ENCODE results near the gene MICOS13. TPM values are rescaled to one million over a fixed set of nuclear protein-coding genes. Genes with fewer than 3 reads are reported as not detected.

Gene MICOS13
- polyA plus RNA-seq, 1 of the 3 experiments (the other 2 are of a cell fraction), result 112 TPM

DNA sequence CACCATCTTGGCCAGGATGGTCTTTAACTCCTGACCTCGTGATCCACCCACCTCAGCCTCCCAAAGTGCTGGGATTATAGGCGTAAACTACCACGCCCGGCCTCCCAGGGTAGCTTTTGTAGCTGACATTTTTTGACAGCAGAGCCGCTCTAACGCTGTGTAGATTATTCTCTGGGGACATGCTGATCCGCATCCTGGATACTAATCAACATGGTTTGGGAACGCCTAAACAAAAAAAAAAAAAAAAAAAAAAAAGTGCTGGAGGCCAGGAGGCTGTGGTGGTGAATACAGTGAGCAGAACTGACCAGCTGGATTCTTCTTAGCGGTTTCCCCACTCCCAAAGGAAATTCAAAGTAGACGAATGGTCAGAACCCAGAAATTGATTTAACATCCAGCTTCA is 34.5 kb upstream of the MICOS13 start (continued):
- TF ChIP-seq FOXM1 (IDR thresholded peaks at IDR 0.05; ENCODE audit: low read depth) (no peak), SIN3A (IDR thresholded peaks at IDR 0.05; ENCODE audit: borderline replicate concordance, low read depth, low read length) (no peak)

DNA sequence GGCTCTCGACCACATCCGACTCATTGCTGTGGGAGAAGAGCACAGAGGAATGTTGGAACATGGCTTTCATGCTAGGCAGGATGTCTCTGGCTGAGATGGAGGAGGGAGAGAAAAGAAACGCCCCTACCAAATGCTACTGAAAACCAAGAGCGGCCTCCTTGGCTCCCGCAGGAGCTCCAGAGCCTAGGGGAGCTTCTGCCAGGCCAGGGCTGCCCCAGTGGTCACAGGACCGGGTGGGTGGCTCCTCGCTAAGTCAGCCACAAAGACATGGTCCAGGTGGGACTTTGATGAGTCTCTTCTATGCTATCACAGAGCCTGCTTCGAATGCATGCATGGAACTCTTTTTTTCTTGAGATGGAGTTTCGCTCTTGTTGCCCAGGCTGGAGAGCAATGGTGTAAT is 32.9 kb upstream of the MICOS13 start:
- H3K9me3 ChIP-seq, result no peaks in the 10 kb centered on the region
- no peak overlapping the region for H3K27ac ChIP-seq (ENCODE audit: low read depth in 2 of 2, low read length in 1 of 2)
- POLR2A ChIA-PET, result no interaction called here
- no peak for TF ChIP-seq RFX5 (IDR thresholded peaks at IDR 0.05; ENCODE audit: low read length)
- no peak for TF ChIP-seq FOSL2 (IDR thresholded peaks at IDR 0.05; ENCODE audit: borderline replicate concordance, low read depth)
- no peak for TF ChIP-seq POLR2AphosphoS5 (IDR thresholded peaks at IDR 0.05; ENCODE audit: low read depth, low read length)
- TF ChIP-seq, protein P1, sequence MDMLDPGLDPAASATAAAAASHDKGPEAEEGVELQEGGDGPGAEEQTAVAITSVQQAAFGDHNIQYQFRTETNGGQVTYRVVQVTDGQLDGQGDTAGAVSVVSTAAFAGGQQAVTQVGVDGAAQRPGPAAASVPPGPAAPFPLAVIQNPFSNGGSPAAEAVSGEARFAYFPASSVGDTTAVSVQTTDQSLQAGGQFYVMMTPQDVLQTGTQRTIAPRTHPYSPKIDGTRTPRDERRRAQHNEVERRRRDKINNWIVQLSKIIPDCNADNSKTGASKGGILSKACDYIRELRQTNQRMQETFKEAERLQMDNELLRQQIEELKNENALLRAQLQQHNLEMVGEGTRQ (IDR thresholded peaks at IDR 0.05; ENCODE audit: borderline replicate concordance, low read depth, low read length), result no peak
- no peak for TF ChIP-seq EZH2phosphoT487 (IDR thresholded peaks at IDR 0.05; ENCODE audit: borderline replicate concordance, low read depth)
- peaks cover 18% of the 10 kb centered on the region for H4K20me1 ChIP-seq (ENCODE audit: insufficient read depth)
- H3K9me2 ChIP-seq, result no peaks in the 10 kb centered on the region
- WGBS (ENCODE audit: low lambda C conversion rate), result 97% methylated on average over 9 of the region's 9 CpGs
- H3K9ac ChIP-seq, result no peak overlapping the region
- no peak overlapping the region for H3K4me2 ChIP-seq
- peaks cover 53% of the 10 kb centered on the region for H3K79me2 ChIP-seq (ENCODE audit: insufficient read depth)
- H3K4me1 ChIP-seq (ENCODE audit: control insufficient read depth in 1 of 2, insufficient read depth in 2 of 2, low read depth in 1 of 2, low read length in 1 of 2), result peaks cover under 1 to 11% of the 10 kb centered on the region in 2 experiments; a peak in 2 of 4 replicates
- CTCF ChIA-PET, result interaction anchor here (1.3 to 1.6 kb wide), 2 partner anchors 21 to 24 kb away, joined by 3 to 8 read pairs; partner anchors contain the start of gene RPL36
- H3K27me3 ChIP-seq (ENCODE audit: insufficient read depth), result no peaks in the 10 kb centered on the region
- H3K4me3 ChIP-seq (ENCODE audit: low read depth in 2 of 2, low read length in 1 of 2), result no peak overlapping the region
- H3K36me3 ChIP-seq (replicated peaks in 1 of 2; ENCODE audit: control insufficient read depth in 1 of 2, insufficient read depth in 2 of 2, low read length in 1 of 2), result peaks cover 22 to 35% of the 10 kb centered on the region in 2 experiments
- no peak for DNase-seq
- H2AFZ ChIP-seq (ENCODE audit: low read depth), result no peak overlapping the region
- no peaks in the 10 kb centered on the region for H3F3A ChIP-seq (replicated peaks; ENCODE audit: insufficient read depth)

DNA sequence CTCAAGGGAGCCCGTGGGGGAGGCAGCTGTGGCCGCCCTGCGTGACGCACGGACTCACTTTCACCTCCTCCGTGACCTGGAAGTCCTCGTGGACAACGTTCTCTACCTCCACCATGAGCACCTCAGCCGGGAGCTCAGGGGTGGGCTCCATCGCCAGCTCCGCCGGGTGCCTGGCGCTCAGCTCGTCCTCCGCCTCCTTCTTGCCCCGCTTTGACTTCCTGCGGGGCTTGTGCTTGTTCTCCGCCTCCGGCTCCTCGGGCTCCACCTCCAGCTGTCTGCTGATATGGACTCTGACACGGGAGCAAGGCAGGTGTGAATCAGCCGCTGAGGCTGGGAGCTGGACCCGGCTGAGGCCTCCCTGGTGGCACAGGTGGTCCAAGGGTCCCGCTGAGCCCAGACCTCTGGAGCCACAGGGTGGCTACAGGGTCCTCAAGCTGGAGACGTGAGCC is 31.4 kb upstream of the MICOS13 start:
- ChIA-PET POLR2A (interaction anchor here (0.6 to 0.8 kb wide), 2 partner anchors 9 to 517 kb away, joined by 3 read pairs; partner anchors contain the start of gene CATSPERD), CTCF (interaction anchor here (1.1 to 1.3 kb wide), 2 partner anchors 20 to 24 kb away, joined by 3 read pairs; no protein-coding TSS in a partner anchor)
- H3K79me2 ChIP-seq (ENCODE audit: insufficient read depth), result peaks cover 38% of the 10 kb centered on the region
- WGBS (ENCODE audit: low lambda C conversion rate), result 95% methylated on average over 24 of the region's 25 CpGs
- peaks cover 22 to 43% of the 10 kb centered on the region in 2 experiments for H3K36me3 ChIP-seq (replicated peaks in 1 of 2; ENCODE audit: control insufficient read depth in 1 of 2, insufficient read depth in 2 of 2, low read length in 1 of 2)
- peaks cover 9% of the 10 kb centered on the region for H4K20me1 ChIP-seq (ENCODE audit: insufficient read depth)
- no peaks in the 10 kb centered on the region for H3K9me3 ChIP-seq
- no peak overlapping the region for H3K4me2 ChIP-seq
- H3K27me3 ChIP-seq (ENCODE audit: insufficient read depth), result no peaks in the 10 kb centered on the region
- no peak overlapping the region for H3K4me3 ChIP-seq (ENCODE audit: low read depth in 2 of 2, low read length in 1 of 2)
- no peak overlapping the region for H3K9ac ChIP-seq
- H3K4me1 ChIP-seq (ENCODE audit: control insufficient read depth in 1 of 2, insufficient read depth in 2 of 2, low read depth in 1 of 2, low read length in 1 of 2), result no peaks in the 10 kb centered on the region
- no peak overlapping the region for H2AFZ ChIP-seq (ENCODE audit: low read depth)
- H3K27ac ChIP-seq (ENCODE audit: low read depth in 2 of 2, low read length in 1 of 2), result no peak overlapping the region
- DNase-seq, result no peak
- TF ChIP-seq TAF1 (IDR thresholded peaks at IDR 0.05; ENCODE audit: borderline replicate concordance, low read depth, low read length) (no peak), EP300 (IDR thresholded peaks at IDR 0.05; ENCODE audit: borderline replicate concordance in 1 of 2, low read depth in 1 of 2, low read length in 1 of 2) (no peak), NFIC (IDR thresholded peaks at IDR 0.05; ENCODE audit: borderline replicate concordance) (no peak), RFX5 (IDR thresholded peaks at IDR 0.05; ENCODE audit: low read length) (no peak)
- TF ChIP-seq, protein P2, sequence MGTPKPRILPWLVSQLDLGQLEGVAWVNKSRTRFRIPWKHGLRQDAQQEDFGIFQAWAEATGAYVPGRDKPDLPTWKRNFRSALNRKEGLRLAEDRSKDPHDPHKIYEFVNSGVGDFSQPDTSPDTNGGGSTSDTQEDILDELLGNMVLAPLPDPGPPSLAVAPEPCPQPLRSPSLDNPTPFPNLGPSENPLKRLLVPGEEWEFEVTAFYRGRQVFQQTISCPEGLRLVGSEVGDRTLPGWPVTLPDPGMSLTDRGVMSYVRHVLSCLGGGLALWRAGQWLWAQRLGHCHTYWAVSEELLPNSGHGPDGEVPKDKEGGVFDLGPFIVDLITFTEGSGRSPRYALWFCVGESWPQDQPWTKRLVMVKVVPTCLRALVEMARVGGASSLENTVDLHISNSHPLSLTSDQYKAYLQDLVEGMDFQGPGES (IDR thresholded peaks at IDR 0.05; ENCODE audit: low read depth, low read length), result no peak
- TF ChIP-seq, protein P3, sequence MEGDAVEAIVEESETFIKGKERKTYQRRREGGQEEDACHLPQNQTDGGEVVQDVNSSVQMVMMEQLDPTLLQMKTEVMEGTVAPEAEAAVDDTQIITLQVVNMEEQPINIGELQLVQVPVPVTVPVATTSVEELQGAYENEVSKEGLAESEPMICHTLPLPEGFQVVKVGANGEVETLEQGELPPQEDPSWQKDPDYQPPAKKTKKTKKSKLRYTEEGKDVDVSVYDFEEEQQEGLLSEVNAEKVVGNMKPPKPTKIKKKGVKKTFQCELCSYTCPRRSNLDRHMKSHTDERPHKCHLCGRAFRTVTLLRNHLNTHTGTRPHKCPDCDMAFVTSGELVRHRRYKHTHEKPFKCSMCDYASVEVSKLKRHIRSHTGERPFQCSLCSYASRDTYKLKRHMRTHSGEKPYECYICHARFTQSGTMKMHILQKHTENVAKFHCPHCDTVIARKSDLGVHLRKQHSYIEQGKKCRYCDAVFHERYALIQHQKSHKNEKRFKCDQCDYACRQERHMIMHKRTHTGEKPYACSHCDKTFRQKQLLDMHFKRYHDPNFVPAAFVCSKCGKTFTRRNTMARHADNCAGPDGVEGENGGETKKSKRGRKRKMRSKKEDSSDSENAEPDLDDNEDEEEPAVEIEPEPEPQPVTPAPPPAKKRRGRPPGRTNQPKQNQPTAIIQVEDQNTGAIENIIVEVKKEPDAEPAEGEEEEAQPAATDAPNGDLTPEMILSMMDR (IDR thresholded peaks at IDR 0.05), result no peak
- no peaks in the 10 kb centered on the region for H3K9me2 ChIP-seq
- no peaks in the 10 kb centered on the region for H3F3A ChIP-seq (replicated peaks; ENCODE audit: insufficient read depth)

Measured in SK-N-SH (cell line).